Measurements from ENCODE around the gene ANO1.

DNA sequence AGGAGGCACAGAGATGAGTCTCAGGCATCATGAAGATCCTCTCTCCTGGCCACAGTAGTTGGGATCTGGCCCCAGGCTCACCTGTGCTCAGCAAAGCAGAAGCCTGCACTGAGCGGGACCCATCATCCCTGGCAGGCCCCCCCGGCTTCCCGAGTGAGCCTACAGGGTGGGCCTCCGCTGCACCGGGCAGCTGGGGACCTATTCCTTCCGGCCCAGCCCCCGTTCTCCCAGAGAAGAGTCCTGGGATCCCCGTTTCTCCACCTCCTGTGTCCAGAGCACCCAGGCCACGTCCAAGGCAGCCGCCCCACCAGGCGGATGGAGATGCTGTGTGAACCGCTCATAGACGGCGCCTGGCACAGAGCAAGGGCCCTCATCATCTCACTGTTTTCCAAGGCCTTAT lies 52.5 kb downstream of the ANO1 start:
- TF ChIP-seq POLR2A (IDR thresholded peaks at IDR 0.05) = no peak
- TF ChIP-seq, protein P1, sequence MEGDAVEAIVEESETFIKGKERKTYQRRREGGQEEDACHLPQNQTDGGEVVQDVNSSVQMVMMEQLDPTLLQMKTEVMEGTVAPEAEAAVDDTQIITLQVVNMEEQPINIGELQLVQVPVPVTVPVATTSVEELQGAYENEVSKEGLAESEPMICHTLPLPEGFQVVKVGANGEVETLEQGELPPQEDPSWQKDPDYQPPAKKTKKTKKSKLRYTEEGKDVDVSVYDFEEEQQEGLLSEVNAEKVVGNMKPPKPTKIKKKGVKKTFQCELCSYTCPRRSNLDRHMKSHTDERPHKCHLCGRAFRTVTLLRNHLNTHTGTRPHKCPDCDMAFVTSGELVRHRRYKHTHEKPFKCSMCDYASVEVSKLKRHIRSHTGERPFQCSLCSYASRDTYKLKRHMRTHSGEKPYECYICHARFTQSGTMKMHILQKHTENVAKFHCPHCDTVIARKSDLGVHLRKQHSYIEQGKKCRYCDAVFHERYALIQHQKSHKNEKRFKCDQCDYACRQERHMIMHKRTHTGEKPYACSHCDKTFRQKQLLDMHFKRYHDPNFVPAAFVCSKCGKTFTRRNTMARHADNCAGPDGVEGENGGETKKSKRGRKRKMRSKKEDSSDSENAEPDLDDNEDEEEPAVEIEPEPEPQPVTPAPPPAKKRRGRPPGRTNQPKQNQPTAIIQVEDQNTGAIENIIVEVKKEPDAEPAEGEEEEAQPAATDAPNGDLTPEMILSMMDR (IDR thresholded peaks at IDR 0.05 in 4 of 5, conservative IDR thresholded peaks at IDR 0.05 in 1 of 5) = no peak
